C4-2B (cell line): ENCODE results near the gene INO80C.

Experiments used
- H3K27ac ChIP-seq: fragments of 450-650 bp; 2 replicates; pipeline ENCODE4 v1.5.1; 2017
- ZFX ChIP-seq: fragments of 450-650 bp; IDR thresholded peaks from 2 replicates; pipeline ENCODE4 v1.6.1; 2017
- TF ChIP-seq, protein P1 (sequence below): fragments of 450-650 bp; conservative IDR thresholded peaks from 2 replicates; pipeline ENCODE4 v1.5.1; 2017; ENCODE audit warnings: mild to moderate bottlenecking

Gene INO80C

DNA sequence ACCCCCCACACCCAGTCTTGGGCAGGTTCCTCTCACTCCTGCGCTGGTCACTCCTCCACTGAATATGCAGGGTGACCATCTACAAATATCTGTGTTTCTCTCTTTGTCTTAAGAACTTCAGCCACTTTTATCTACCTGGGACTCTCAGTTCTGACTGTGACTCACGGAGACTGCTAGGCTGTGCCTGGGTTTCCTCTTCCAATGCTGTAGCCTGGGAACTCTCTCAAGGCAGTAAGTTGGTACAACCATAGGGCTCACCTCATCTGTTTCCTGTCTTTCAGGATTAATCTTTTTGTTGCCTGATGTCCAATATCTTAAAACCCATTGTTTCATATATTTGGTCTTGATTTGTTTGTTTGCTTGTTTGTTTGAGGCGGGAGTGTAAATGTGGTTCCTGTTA is 73.4 kb downstream of the INO80C start:
- H3K27ac ChIP-seq = no peak overlapping the region
- TF ChIP-seq ZFX = no peak
- TF ChIP-seq, protein P1, sequence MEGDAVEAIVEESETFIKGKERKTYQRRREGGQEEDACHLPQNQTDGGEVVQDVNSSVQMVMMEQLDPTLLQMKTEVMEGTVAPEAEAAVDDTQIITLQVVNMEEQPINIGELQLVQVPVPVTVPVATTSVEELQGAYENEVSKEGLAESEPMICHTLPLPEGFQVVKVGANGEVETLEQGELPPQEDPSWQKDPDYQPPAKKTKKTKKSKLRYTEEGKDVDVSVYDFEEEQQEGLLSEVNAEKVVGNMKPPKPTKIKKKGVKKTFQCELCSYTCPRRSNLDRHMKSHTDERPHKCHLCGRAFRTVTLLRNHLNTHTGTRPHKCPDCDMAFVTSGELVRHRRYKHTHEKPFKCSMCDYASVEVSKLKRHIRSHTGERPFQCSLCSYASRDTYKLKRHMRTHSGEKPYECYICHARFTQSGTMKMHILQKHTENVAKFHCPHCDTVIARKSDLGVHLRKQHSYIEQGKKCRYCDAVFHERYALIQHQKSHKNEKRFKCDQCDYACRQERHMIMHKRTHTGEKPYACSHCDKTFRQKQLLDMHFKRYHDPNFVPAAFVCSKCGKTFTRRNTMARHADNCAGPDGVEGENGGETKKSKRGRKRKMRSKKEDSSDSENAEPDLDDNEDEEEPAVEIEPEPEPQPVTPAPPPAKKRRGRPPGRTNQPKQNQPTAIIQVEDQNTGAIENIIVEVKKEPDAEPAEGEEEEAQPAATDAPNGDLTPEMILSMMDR = no peak

DNA sequence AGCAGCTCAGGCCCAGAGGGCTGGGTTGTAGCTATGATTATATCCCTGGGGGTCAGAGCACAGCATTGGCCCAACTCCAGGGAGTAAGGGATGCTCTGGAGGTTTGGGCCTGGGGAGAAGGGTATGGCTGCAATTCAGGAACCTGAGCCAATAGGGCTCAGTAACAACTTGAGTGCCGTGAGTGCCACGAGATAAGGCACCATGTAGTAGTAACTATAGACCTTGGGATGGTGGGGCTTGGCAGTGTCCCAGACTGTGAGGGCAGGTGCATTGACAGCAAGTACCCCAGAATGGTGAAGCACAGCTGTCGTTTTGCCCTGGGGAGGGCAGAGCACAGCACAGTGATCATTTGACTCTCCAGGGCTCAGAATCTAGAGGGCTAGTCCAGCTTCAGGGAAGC is 75.5 kb downstream of the INO80C start:
- TF ChIP-seq ZFX = no peak
- TF ChIP-seq, protein P1 = no peak
- H3K27ac ChIP-seq = no peak overlapping the region

DNA sequence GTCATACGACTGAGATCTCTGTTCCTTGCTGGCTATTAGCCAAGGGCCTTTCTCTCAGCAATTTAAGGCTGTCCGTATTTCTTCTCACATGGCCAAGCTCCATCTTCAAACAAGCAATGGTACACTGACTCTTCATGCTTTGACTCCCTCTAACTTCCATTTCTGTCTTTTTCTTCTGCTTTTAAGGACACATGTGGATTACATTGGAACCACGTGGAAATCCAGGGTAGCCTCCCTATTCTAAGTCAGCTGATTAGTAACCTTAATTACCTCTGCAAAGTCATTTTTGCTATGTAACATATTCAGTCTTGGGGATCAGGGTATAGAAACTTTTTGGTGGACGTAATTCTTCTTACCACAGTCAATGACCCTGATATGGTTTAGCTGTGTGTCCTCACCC is 79.2 kb downstream of the INO80C start:
- H3K27ac ChIP-seq = no peak overlapping the region
- TF ChIP-seq ZFX = no peak
- TF ChIP-seq, protein P1 = no peak
